SK-N-SH (cell line): Measurements from ENCODE around the gene ANKRD10. TPM values are rescaled to one million over a fixed set of nuclear protein-coding genes. Genes with fewer than 3 reads are reported as not detected.

Experiments
- CTCF ChIA-PET: fragments of 300-600, 350-600 bp; formaldehyde crosslinking; extraction: SDS; loops from one replicate; lab custom pipeline; 2021; lab: Yijun Ruan, JAX
- POLR2A ChIA-PET: fragments of 350-600 bp; sonication (Branson Sonifier 250); formaldehyde crosslinking; extraction: SDS; loops from one replicate; lab custom pipeline; 2020; ENCODE audit warnings: antibody characterized with exemption, inconsistent platforms; lab: Yijun Ruan, JAX
- DNase-seq: peaks from one replicate; pipeline ENCODE4 v3.0.0; 2012
- H2AFZ ChIP-seq: fragments of 200-600 bp; sonication (generic); 2 replicates; pipeline ENCODE4 v1.8.1; 2016; ENCODE audit warnings: antibody characterized with exemption, mild to moderate bottlenecking, low read depth
- H3F3A ChIP-seq: fragments of 200-600 bp; sonication (generic); replicated peaks from 2 replicates; pipeline ENCODE3; 2016; ENCODE audit warnings: antibody characterized with exemption, mild to moderate bottlenecking; ENCODE audit not compliant: insufficient read depth
- H3K27ac ChIP-seq, 2 experiments: fragments of 200-500 bp in 1 of 2; fragments of 200-600 bp in 1 of 2; sonication (Bioruptor generic) in 1 of 2; sonication (generic), shearing (Covaris generic) in 1 of 2; 2 replicates each; pipeline versions ENCODE4 v1.5.1 to v1.6.1; 2014 to 2016; ENCODE audit warnings: low read depth in 2 of 2, inconsistent platforms in 1 of 2, low read length in 1 of 2, mild to moderate bottlenecking in 1 of 2, mixed read lengths in 1 of 2
- H3K27me3 ChIP-seq: fragments of 200-600 bp; sonication (generic), shearing (Covaris generic); 2 replicates; pipeline ENCODE4 v1.6.1; 2016; ENCODE audit warnings: mixed run types; ENCODE audit not compliant: insufficient read depth
- H3K36me3 ChIP-seq, 2 experiments: fragments of 200-500 bp in 1 of 2; fragments of 200-600 bp in 1 of 2; sonication (Bioruptor generic) in 1 of 2; sonication (generic) in 1 of 2; replicated peaks in 1 of 2; 2 replicates each; pipeline versions ENCODE3 to v1.5.1; 2014 to 2016; ENCODE audit warnings: low read length in 1 of 2, mild to moderate bottlenecking in 1 of 2; ENCODE audit not compliant: insufficient read depth in 2 of 2, control insufficient read depth in 1 of 2
- H3K4me1 ChIP-seq, 2 experiments: fragments of 200-500 bp in 1 of 2; fragments of 200-600 bp in 1 of 2; sonication (Bioruptor generic) in 1 of 2; sonication (generic), shearing (Covaris generic) in 1 of 2; 2 replicates each; pipeline versions ENCODE4 v1.5.1 to v1.6.1; 2014 to 2016; ENCODE audit warnings: low read depth in 1 of 2, low read length in 1 of 2, mixed run types in 1 of 2; ENCODE audit not compliant: insufficient read depth in 2 of 2, control insufficient read depth in 1 of 2
- H3K4me2 ChIP-seq: fragments of 200-600 bp; sonication (generic), shearing (Covaris generic); 2 replicates; pipeline ENCODE4 v1.6.1; 2017; ENCODE audit warnings: mixed run types
- H3K4me3 ChIP-seq, 2 experiments: fragments of 200-500 bp in 1 of 2; fragments of 200-600 bp in 1 of 2; sonication (Bioruptor generic) in 1 of 2; sonication (generic), shearing (Covaris generic) in 1 of 2; 2 replicates each; pipeline versions ENCODE4 v1.5.1 to v1.8.1; 2014 to 2016; ENCODE audit warnings: low read depth in 2 of 2, inconsistent platforms in 1 of 2, low read length in 1 of 2, mild to moderate bottlenecking in 1 of 2, mixed read lengths in 1 of 2, moderate library complexity in 1 of 2
- H3K79me2 ChIP-seq: fragments of 200-600 bp; sonication (generic); 2 replicates; pipeline ENCODE4 v1.8.1; 2017; ENCODE audit warnings: mild to moderate bottlenecking; ENCODE audit not compliant: insufficient read depth
- H3K9ac ChIP-seq: fragments of 200-600 bp; sonication (generic); 2 replicates; pipeline ENCODE4 v1.6.1; 2017; ENCODE audit warnings: mixed run types
- H3K9me2 ChIP-seq: fragments of 200-600 bp; sonication (generic); 2 replicates; pipeline ENCODE4 v1.6.1; 2017; ENCODE audit warnings: mixed run types
- H3K9me3 ChIP-seq: fragments of 200-600 bp; sonication (generic); 2 replicates; pipeline ENCODE4 v1.6.1; 2017; ENCODE audit warnings: mixed run types, mild to moderate bottlenecking, moderate library complexity
- H4K20me1 ChIP-seq: fragments of 200-600 bp; sonication (generic); 2 replicates; pipeline ENCODE4 v1.6.1; 2017; ENCODE audit warnings: mild to moderate bottlenecking, mixed run types; ENCODE audit not compliant: insufficient read depth
- CTCF ChIP-seq: fragments of 200-600 bp; sonication (generic); IDR thresholded peaks from 2 replicates; pipeline ENCODE4 v1.6.1; 2017; ENCODE audit warnings: antibody characterized with exemption, mild to moderate bottlenecking, moderate library complexity
- ELF1 ChIP-seq: IDR thresholded peaks from 2 replicates; pipeline ENCODE4 v1.4.0; 2012
- FOSL2 ChIP-seq: IDR thresholded peaks from 2 replicates; pipeline ENCODE4 v1.4.0; 2012; ENCODE audit warnings: low read depth, mild to moderate bottlenecking, moderate library complexity, borderline replicate concordance
- FOXJ3 ChIP-seq: sonication (generic); formaldehyde crosslinking; IDR thresholded peaks from 2 replicates; pipeline ENCODE4 v1.5.1; 2020; ENCODE audit warnings: mild to moderate bottlenecking, missing genetic modification reagents
- GABPA ChIP-seq: IDR thresholded peaks from 2 replicates; pipeline ENCODE4 v1.4.0; 2012; ENCODE audit warnings: low read depth, mild to moderate bottlenecking
- GATA2 ChIP-seq: sonication (generic); formaldehyde crosslinking; IDR thresholded peaks from 2 replicates; pipeline ENCODE4 v1.5.0; 2020; ENCODE audit warnings: mild to moderate bottlenecking, missing genetic modification reagents
- MAX ChIP-seq: IDR thresholded peaks from 2 replicates; pipeline ENCODE4 v1.4.0; 2012; ENCODE audit warnings: low read depth
- NRF1 ChIP-seq: IDR thresholded peaks from 2 replicates; pipeline ENCODE4 v1.6.1; 2012; ENCODE audit warnings: low read depth, mild to moderate bottlenecking, low read length
- PBX3 ChIP-seq: IDR thresholded peaks from 2 replicates; pipeline ENCODE4; 2012
- POLR2AphosphoS5 ChIP-seq: IDR thresholded peaks from 2 replicates; pipeline ENCODE4 v1.6.1; 2012; ENCODE audit warnings: low read depth, low read length
- RAD21 ChIP-seq: IDR thresholded peaks from 2 replicates; pipeline ENCODE4 v1.6.1; 2012; ENCODE audit warnings: mild to moderate bottlenecking, low read length
- RCOR1 ChIP-seq: fragments of 150-350 bp; IDR thresholded peaks from 2 replicates; pipeline ENCODE4 v1.6.1; 2017; ENCODE audit warnings: antibody characterized with exemption, low read length
- SMC3 ChIP-seq: IDR thresholded peaks from 2 replicates; pipeline ENCODE4 v1.6.1; 2012; ENCODE audit warnings: low read depth, low read length, improper control_type of control experiment
- TCF12 ChIP-seq: IDR thresholded peaks from 2 replicates; pipeline ENCODE4 v1.4.0; 2012
- YY1 ChIP-seq: IDR thresholded peaks from 2 replicates; pipeline ENCODE4 v1.4.0; 2012; ENCODE audit warnings: low read depth, mild to moderate bottlenecking
- WGBS: methylation state at CpG from one replicate; pipeline ENCODE4 v1.1.6; 2017; ENCODE audit warnings: low lambda C conversion rate; 5-methylcytosine and 5-hydroxymethylcytosine counted together
- polyA plus RNA-seq, 3 experiments: library from polyadenylated mRNA; depleted of rRNA; stranded (reverse); fragments of >200 nt; gene quantifications; 2 replicates each; pipeline ENCODE4 v1.2.3, GENCODE V29; 2012
- TF ChIP-seq, protein P1 (sequence below): fragments of 150-350 bp; IDR thresholded peaks from 2 replicates; pipeline ENCODE4 v1.6.1; 2016; ENCODE audit warnings: mild to moderate bottlenecking, low read depth, low read length

ANKRD10 gene
- polyA plus RNA-seq, 1 of the 3 experiments (the other 2 are of a cell fraction), result 53.2 TPM

- WGBS, result under 1% methylated on average over 15 of the region's 16 CpGs
- POLR2A ChIA-PET, result interaction anchor here (0.7 kb wide), 1 partner anchor 207 kb away, joined by 3 read pairs; the partner anchor contains the start of gene CARS2
- Histone ChIP-seq H3F3A (peaks cover 10% of the 10 kb centered on the region), H2AFZ (no peak overlapping the region), H3K79me2 (peaks cover 56% of the 10 kb centered on the region), H3K9ac (peak overlapping the region; percentile 99), H3K27ac (peak overlapping the region; percentile 96), H3K4me2 (peak overlapping the region; percentile 95), H3K4me1 (peaks cover 15 to 23% of the 10 kb centered on the region in 2 experiments; a peak in 3 of 4 replicates), H3K36me3 (peaks cover 22 to 23% of the 10 kb centered on the region in 2 experiments), H3K9me3 (no peaks in the 10 kb centered on the region), H3K27me3 (no peaks in the 10 kb centered on the region), H4K20me1 (peaks cover 57% of the 10 kb centered on the region), H3K4me3 (peak overlapping the region; percentile 90 to 99), H3K9me2 (no peaks in the 10 kb centered on the region)
- DNase-seq, result no peak
- no peak for TF ChIP-seq GABPA
- CTCF ChIA-PET, result interaction anchor here (1.2 to 3.5 kb wide), 3 partner anchors 9 to 239 kb away, joined by 3 to 25 read pairs (median 8); no protein-coding TSS in a partner anchor
These were observed 1.4 kb downstream of the ANKRD10 start for GRCh38 chr13:110913322-110914080.

- H3K9me3 ChIP-seq, result no peaks in the 10 kb centered on the region
- WGBS, result 31% methylated on average over 9 of the region's 10 CpGs
- peak overlapping the region; percentile 90 to 99 for H3K4me3 ChIP-seq
- H3K4me2 ChIP-seq, result peak overlapping the region; percentile 95
- no peak overlapping the region for H2AFZ ChIP-seq
- TF ChIP-seq TCF12 (0 out of 2 replicates have a peak, but pooled peaks have one; percentile 7), ELF1 (no peak)
- H3K36me3 ChIP-seq, result peaks cover 28 to 31% of the 10 kb centered on the region in 2 experiments
- no peak for DNase-seq
- H4K20me1 ChIP-seq, result peaks cover 66% of the 10 kb centered on the region
- ChIA-PET POLR2A (interaction anchor here (1.0 kb wide), 1 partner anchor 197 kb away, joined by 6 read pairs; no protein-coding TSS in a partner anchor), CTCF (interaction anchor here (3.5 kb wide), 1 partner anchor 8 kb away, joined by 25 read pairs; no protein-coding TSS in a partner anchor)
- H3K9ac ChIP-seq, result peak overlapping the region; percentile 99; the same call in 1 of the 2 replicates
- no peaks in the 10 kb centered on the region for H3K27me3 ChIP-seq
- no peaks in the 10 kb centered on the region for H3K9me2 ChIP-seq
- peaks cover 24 to 28% of the 10 kb centered on the region in 2 experiments; a peak in 3 of 4 replicates for H3K4me1 ChIP-seq
- H3K27ac ChIP-seq, result peak overlapping the region in 1 of 2 experiments; percentile 96; a peak in 1 of 4 replicates
- H3K79me2 ChIP-seq, result peaks cover 65% of the 10 kb centered on the region
- H3F3A ChIP-seq, result peaks cover 10% of the 10 kb centered on the region
These were observed 2.2 kb downstream of the ANKRD10 start for GRCh38 chr13:110912651-110913051.

DNA sequence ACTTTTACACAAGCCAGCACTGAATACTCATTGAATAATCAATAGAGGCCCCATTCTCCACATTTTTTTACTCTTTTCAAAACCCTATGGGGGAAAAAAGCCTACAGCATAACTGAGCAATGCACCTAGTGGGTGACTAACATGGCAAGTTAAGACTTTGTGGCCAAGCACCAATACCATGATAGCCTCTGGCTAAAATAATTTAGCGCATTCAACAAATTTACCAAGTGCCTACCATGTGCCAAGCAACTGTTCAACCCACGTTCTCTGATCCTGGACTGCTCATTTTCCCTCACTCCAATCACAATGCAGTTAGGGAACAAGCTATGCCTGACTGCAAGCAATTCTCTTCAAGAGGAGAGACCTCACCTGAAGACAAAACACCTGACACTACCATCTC lies 3.0 kb downstream of the ANKRD10 start:
- H3K9me3 ChIP-seq, result no peaks in the 10 kb centered on the region
- DNase-seq, result no peak
- H4K20me1 ChIP-seq, result peaks cover 71% of the 10 kb centered on the region
- peaks cover 32% of the 10 kb centered on the region in 2 experiments for H3K36me3 ChIP-seq
- no peak overlapping the region for H3K9ac ChIP-seq
- peaks cover 21 to 28% of the 10 kb centered on the region in 2 experiments; a peak in 3 of 4 replicates for H3K4me1 ChIP-seq
- peak overlapping the region; percentile 95 for H3K4me2 ChIP-seq
- 85% methylated on average over 2 of the region's 2 CpGs for WGBS
- no peak overlapping the region for H2AFZ ChIP-seq
- no peak overlapping the region; a peak in 1 of 4 replicates for H3K27ac ChIP-seq
- no peaks in the 10 kb centered on the region for H3K9me2 ChIP-seq
- H3F3A ChIP-seq, result peaks cover 10% of the 10 kb centered on the region
- ChIA-PET CTCF (no interaction called here), POLR2A (interaction anchor here (1.0 kb wide), 1 partner anchor 197 kb away, joined by 6 read pairs; no protein-coding TSS in a partner anchor)
- no peaks in the 10 kb centered on the region for H3K27me3 ChIP-seq
- H3K79me2 ChIP-seq, result peaks cover 72% of the 10 kb centered on the region
- TF ChIP-seq PBX3, result no peak
- no peak for TF ChIP-seq TCF12
- TF ChIP-seq NRF1, result no peak
- TF ChIP-seq RAD21, result no peak
- no peak for TF ChIP-seq POLR2AphosphoS5
- no peak for TF ChIP-seq CTCF
- TF ChIP-seq FOSL2, result no peak
- TF ChIP-seq GATA2 (CRISPR knock-in tag), result no peak
- no peak for TF ChIP-seq MAX
- no peak for TF ChIP-seq FOXJ3
- no peak for TF ChIP-seq SMC3
- no peak for TF ChIP-seq RCOR1
- TF ChIP-seq YY1, result no peak
- TF ChIP-seq, protein P1, sequence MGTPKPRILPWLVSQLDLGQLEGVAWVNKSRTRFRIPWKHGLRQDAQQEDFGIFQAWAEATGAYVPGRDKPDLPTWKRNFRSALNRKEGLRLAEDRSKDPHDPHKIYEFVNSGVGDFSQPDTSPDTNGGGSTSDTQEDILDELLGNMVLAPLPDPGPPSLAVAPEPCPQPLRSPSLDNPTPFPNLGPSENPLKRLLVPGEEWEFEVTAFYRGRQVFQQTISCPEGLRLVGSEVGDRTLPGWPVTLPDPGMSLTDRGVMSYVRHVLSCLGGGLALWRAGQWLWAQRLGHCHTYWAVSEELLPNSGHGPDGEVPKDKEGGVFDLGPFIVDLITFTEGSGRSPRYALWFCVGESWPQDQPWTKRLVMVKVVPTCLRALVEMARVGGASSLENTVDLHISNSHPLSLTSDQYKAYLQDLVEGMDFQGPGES, result no peak
- peak overlapping the region in 1 of 2 experiments; percentile 90; a peak in 1 of 4 replicates for H3K4me3 ChIP-seq
